Keratinocyte (primary cell): ENCODE results near the gene AMBP.

Experiments
- EZH2 ChIP-seq: IDR thresholded peaks from one replicate; pipeline ENCODE4 v1.6.1; 2012; ENCODE audit warnings: inconsistent platforms, mild to moderate bottlenecking, low read length, moderate library complexity
- TF ChIP-seq, protein P1 (sequence below), 3 experiments: IDR thresholded peaks in 1 of 3; conservative IDR thresholded peaks in 1 of 3; optimal IDR thresholded peaks in 1 of 3; 2 replicates in 2 of 3; 3 replicates in 1 of 3; pipeline versions ENCODE3 to v1.5.1; 2011; ENCODE audit warnings: low read length in 3 of 3, mild to moderate bottlenecking in 3 of 3, moderate library complexity in 2 of 3, control low read depth in 1 of 3, inconsistent platforms in 1 of 3; ENCODE audit not compliant: insufficient read depth in 2 of 3; ENCODE audit errors: extremely low read depth in 1 of 3

DNA sequence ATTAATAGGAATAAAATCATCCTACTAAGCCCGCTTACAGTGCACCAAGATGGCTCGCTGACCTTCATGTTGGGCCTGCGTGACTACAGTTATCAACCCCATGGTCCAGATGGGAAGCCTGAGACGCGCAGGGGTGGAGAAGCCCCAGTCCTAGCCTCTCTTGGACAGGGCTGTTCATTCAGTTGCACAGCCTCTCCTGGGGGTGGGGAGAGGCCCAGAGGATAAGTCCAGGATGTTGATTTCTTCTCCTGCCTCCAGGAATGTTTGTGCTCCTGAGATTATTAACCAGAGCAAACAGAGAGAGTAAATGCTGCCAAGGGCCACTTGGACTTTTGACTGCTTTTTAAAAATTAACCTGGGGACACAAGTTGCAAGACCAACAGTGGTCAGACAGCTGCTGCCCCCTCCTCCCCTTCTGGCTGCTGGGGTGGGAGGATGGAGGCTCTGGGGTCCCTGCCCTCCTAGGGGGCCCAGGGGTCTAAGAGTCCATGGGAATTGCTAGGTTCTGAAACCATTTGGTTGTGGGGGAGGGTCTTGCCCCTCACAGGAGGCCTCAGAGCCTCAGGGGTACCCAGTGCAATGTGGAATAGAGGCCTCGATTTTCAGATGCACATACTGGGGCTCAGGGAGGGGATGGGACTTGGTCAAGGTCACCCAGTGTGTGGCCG, 2.8 kb upstream of the AMBP start:
- TF ChIP-seq, protein P1, sequence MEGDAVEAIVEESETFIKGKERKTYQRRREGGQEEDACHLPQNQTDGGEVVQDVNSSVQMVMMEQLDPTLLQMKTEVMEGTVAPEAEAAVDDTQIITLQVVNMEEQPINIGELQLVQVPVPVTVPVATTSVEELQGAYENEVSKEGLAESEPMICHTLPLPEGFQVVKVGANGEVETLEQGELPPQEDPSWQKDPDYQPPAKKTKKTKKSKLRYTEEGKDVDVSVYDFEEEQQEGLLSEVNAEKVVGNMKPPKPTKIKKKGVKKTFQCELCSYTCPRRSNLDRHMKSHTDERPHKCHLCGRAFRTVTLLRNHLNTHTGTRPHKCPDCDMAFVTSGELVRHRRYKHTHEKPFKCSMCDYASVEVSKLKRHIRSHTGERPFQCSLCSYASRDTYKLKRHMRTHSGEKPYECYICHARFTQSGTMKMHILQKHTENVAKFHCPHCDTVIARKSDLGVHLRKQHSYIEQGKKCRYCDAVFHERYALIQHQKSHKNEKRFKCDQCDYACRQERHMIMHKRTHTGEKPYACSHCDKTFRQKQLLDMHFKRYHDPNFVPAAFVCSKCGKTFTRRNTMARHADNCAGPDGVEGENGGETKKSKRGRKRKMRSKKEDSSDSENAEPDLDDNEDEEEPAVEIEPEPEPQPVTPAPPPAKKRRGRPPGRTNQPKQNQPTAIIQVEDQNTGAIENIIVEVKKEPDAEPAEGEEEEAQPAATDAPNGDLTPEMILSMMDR (optimal IDR thresholded peaks at IDR 0.05 in 1 of 3, IDR thresholded peaks at IDR 0.05 in 1 of 3, conservative IDR thresholded peaks at IDR 0.05 in 1 of 3; ENCODE audit: extremely low read depth in 1 of 3, insufficient read depth in 2 of 3, low read length in 3 of 3): no peak
- no peak for TF ChIP-seq EZH2
